Ramos (cell line): Measurements from ENCODE around the gene RSL1D1.
"Not testable (repeated sequence)": the region's sequence is repeated elsewhere in the genome, so short reads cannot be mapped to it uniquely, and the experiment has no call there.

ENCODE experiments used
- in situ Hi-C: fragments of 300-500 bp; cut with MboI; formaldehyde crosslinking; loops from one replicate; pipeline ENCODE4 v1.14.3; 2022; ENCODE audit warnings: low sequenced_read_pairs; ENCODE audit not compliant: unreplicated experiment

RSL1D1 gene

GRCh38 chr16:11848842-11849241, 2.5 kb downstream of the RSL1D1 start:
- in situ Hi-C loops, result no loop called here

- in situ Hi-C loops, result no loop called here
These were observed 6.8 kb downstream of the RSL1D1 start for GRCh38 chr16:11844499-11844898.

GRCh38 chr16:11843861-11844260, 7.5 kb downstream of the RSL1D1 start:
- in situ Hi-C loops, result no loop called here

GRCh38 chr16:11843206-11843605, 8.1 kb downstream of the RSL1D1 start:
- in situ Hi-C loops, result no loop called here

- in situ Hi-C loops, result no loop called here
These were observed 10.3 kb downstream of the RSL1D1 start for GRCh38 chr16:11841026-11841425.

- in situ Hi-C loops, result no loop called here
These were observed 14.6 kb downstream of the RSL1D1 start for GRCh38 chr16:11836650-11837244.

GRCh38 chr16:11835891-11836649, 15.3 kb downstream of the RSL1D1 start:
- in situ Hi-C loops, result no loop called here

- in situ Hi-C loops, result no loop called here
These were observed 16.0 kb downstream of the RSL1D1 start for GRCh38 chr16:11835309-11835708.

- in situ Hi-C loops, result no loop called here
These were observed 17.2 kb downstream of the RSL1D1 start for GRCh38 chr16:11833951-11834695.

GRCh38 chr16:11828696-11829095, 22.6 kb downstream of the RSL1D1 start:
- in situ Hi-C loops, result no loop called here

- in situ Hi-C loops, result not testable (repeated sequence)
These were observed 25.7 kb downstream of the RSL1D1 start for GRCh38 chr16:11825520-11826165.

GRCh38 chr16:11824362-11824761, 27.0 kb downstream of the RSL1D1 start:
- in situ Hi-C loops, result no loop called here

GRCh38 chr16:11823645-11824044, 27.7 kb downstream of the RSL1D1 start:
- in situ Hi-C loops, result not testable (repeated sequence)

GRCh38 chr16:11819798-11820197, 31.5 kb downstream of the RSL1D1 start:
- in situ Hi-C loops, result loop anchor here (5.0 to 10.0 kb wide), 3 partner anchors 285 to 855 kb away; no protein-coding TSS in a partner anchor

GRCh38 chr16:11818970-11819369, 32.4 kb downstream of the RSL1D1 start:
- in situ Hi-C loops, result loop anchor here (5.0 to 10.0 kb wide), 3 partner anchors 284 to 854 kb away; no protein-coding TSS in a partner anchor

- in situ Hi-C loops, result loop anchor here (5.0 to 10.0 kb wide), 3 partner anchors 281 to 851 kb away; no protein-coding TSS in a partner anchor
These were observed 35.2 kb downstream of the RSL1D1 start for GRCh38 chr16:11816123-11816522.

GRCh38 chr16:11814800-11815199, 36.5 kb downstream of the RSL1D1 start:
- in situ Hi-C loops, result loop anchor here (5.0 to 10.0 kb wide), 4 partner anchors 172 to 850 kb away; no protein-coding TSS in a partner anchor

GRCh38 chr16:11806721-11807120, 44.6 kb downstream of the RSL1D1 start:
- in situ Hi-C loops, result no loop called here

GRCh38 chr16:11805556-11805955, 45.8 kb downstream of the RSL1D1 start:
- in situ Hi-C loops, result no loop called here

GRCh38 chr16:11801481-11802021, 49.8 kb downstream of the RSL1D1 start:
- in situ Hi-C loops, result no loop called here
